ENCODE measurements around the gene TXNDC5.
A peak's percentile ranks its signal among the peaks of the same experiment; 100 is the strongest.
"Not testable (repeated sequence)": the region's sequence is repeated elsewhere in the genome, so short reads cannot be mapped to it uniquely, and the experiment has no call there.

The TXNDC5 gene

GRCh38 chr6:7914311-7914710 is 3.7 kb upstream of the TXNDC5 start:
- DNase-seq (ENCODE audit: low read depth) = no peak

DNA sequence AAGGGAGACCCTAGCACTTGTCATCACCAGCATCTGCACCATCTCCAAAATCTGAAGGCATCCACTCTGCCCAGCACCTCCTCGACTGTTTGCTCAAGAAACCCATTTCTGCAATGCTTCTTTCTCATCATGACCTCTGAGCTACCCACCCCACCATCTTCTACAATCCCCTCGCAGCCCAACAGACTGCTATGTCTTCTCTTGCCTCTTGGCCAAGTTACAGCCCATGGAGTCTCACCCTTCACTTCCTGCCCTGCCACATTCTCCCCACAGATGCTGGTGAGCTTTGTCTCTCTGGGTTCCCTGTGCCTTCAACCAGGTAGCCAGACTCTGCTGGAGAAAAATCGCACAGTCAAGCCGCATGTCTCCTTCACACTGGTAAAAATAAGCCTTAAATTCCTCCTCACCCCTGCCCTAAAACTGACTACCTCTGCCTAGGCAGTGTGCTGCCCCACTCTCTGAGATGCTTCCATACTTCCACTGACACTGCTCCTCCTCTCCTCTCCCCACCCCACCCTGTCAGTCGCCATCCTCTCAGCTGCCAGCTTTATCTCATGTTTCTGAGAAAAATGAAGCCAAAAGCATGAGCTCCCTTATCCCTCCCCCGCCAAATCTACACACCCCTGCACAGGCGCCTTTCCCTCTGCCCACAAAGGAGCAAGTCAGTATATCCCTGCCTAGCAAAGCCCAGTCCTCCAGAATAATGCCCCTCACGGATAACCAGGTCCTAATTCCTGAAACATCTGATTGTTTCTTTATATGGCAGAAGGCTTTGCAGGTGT is 2.3 kb upstream of the TXNDC5 start:
- no peak for DNase-seq (ENCODE audit: low read depth)

DNA sequence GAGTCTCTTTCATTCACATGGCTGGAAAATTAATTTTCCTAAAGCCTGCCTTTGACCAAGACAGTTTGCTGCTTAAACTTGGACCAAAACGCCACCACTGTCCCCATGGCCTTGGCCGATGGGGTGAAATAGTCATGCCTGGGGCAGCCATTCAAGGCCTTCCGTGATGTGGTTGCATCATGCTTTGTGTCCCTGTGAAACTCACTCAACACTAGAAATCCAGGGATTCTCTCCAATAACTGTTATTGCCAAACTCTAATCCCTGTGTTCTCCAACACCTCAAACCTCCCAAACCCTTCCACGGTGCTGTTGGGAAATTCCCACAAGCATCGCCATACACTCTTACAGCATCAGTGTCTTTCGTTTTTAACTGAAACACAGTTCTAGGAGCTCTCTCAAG is 1.4 kb upstream of the TXNDC5 start:
- no peak for DNase-seq (ENCODE audit: low read depth)

DNA sequence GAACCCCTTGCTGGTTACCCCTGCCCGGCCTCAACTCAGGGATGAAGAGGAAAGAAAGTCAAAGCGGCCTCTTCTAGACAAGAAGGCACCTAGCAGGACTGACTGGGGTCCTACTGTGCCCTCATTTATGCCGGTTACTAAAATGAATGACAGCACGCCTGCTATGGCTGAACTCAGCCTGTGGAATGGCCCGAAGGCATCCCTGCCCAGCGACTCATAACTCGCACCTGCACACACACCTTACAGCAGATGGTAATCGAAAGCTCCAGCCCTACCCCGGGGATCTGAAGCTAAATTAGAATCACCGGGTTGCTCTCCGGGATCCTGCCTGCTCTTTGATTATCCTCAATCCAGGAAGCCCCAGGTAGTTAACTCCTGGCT is 747 bp upstream of the TXNDC5 start:
- DNase-seq (ENCODE audit: low read depth) = no peak

GRCh38 chr6:7910298-7910653 is 312 bp downstream of the TXNDC5 start:
- no peak for DNase-seq (ENCODE audit: low read depth)

GRCh38 chr6:7909323-7910276 is 988 bp downstream of the TXNDC5 start:
- peak; percentile 58 for DNase-seq (ENCODE audit: low read depth)

DNA sequence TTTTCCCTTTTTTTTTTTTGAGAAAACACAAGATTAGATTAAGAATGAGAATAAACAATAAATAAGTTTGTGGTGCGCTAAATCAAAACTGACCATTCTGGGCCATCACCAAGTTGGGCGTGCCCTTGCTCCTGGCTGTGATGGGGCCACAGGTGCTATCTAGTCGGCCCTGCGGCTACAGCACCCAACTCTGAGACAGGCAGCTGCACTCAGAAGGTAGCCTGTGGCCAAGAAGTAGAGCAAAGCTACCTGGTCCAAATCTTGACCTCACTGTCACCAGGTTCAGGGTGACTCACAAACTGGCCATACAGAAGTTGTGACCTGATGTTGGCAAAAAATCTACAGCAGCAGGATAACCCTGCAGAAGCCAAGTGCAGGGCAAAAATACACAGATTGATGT is 3.4 kb downstream of the TXNDC5 start:
- no peak for DNase-seq (ENCODE audit: low read depth)

DNA sequence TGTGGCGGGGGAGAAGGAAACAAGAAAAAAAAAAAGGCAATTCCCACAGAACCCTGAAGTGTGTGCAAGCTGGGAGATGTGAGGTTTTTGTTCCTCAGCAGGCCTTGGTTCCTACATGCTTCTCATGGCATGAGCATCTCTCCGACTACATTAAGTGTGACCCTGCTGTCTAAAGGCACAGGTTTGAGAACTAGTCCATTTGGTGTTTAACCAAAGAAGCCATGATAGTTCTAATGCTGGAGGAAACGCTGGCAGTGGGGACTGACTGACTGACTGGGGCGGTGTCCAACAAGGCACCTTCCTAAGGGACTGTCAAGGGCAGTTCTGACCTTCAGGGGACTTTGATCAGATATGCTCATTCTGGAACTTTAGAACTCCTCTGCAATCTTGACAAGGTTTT is 3.8 kb downstream of the TXNDC5 start:
- no peak for DNase-seq (ENCODE audit: low read depth)

- peak; percentile 47 for DNase-seq (ENCODE audit: low read depth)
These were observed 5.2 kb downstream of the TXNDC5 start for GRCh38 chr6:7905416-7905815.

DNA sequence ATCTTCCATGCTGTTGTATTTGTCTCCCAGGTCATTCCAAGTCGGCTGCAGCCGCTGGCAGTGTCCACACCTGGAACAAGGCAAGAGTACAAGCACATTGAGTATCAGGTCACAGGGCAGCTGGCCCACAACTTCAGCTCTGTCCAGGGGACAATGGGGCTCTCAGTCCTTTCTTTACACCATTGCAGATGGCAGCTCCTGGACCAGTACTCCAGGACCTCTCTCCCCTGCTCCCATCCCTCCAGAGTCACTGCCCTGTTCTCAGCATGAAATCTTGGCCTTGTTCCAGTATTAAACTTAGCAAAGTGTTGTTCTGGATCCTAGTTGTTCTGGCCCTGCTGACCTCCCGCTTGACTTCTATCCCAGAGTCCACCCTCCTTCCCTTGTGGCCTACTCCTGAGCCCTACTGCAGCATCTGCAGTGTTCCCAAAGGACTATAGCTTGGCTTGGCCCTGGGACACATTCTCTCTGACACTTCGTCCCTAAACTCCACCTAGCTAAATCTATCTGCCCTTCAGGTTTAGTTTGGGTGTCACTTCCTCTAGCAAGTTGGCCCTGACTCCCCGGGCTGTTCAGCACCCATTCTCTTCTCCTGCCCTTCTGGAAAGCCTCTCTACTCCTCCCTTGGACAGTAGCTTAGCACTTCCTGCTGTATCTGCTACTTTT is 5.8 kb downstream of the TXNDC5 start:
- no peak for DNase-seq (ENCODE audit: low read depth)

GRCh38 chr6:7903673-7904072 is 6.9 kb downstream of the TXNDC5 start:
- DNase-seq (ENCODE audit: low read depth) = no peak

- no peak for DNase-seq (ENCODE audit: low read depth)
These were observed 7.7 kb downstream of the TXNDC5 start for GRCh38 chr6:7902867-7903266.

DNA sequence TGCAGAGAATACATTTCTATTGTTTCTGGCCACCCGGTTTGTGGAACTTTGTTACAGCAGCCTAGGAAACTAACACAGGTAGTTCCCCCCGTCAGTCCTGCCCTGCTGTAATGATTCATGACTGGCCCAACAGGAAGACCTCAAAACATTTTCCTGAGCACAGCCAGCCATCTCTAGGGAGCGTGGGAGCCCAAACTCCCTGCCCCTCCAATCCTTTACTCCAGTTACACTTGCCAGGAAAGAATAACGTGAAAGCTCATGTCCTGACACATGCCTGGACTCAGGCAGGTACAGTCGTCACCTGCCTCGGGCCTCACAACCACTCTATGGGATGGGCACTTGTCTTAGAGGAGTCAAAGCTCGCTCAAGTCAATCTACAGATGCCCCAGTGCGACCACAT is 8.4 kb downstream of the TXNDC5 start:
- no peak for DNase-seq (ENCODE audit: low read depth)

DNA sequence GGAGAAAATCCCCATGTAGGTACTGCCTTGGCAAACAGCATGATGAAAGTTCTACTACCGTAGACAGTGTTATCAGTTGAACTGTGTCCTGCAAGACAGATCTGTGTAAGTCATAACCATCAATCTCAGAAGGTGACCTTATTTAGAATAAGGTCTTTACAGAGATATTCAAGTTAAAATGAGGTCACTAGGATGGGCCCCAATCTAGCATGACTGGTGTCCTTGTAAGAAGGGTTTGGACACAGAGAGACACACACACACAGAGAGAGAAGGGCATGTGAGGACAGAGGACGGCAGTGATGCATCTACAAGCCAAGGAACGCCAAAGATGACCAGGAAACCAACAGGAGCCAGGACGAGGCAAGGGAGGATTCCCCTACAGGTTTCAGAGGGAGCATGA is 8.8 kb downstream of the TXNDC5 start:
- DNase-seq (ENCODE audit: low read depth) = no peak

GRCh38 chr6:7901056-7901455 is 9.5 kb downstream of the TXNDC5 start:
- DNase-seq (ENCODE audit: low read depth) = no peak

- DNase-seq (ENCODE audit: low read depth) = no peak
These were observed 10.0 kb downstream of the TXNDC5 start for GRCh38 chr6:7900621-7901020.

GRCh38 chr6:7899889-7900213 is 10.7 kb downstream of the TXNDC5 start:
- no peak for DNase-seq (ENCODE audit: low read depth)

- no peak for DNase-seq (ENCODE audit: low read depth)
These were observed 11.3 kb downstream of the TXNDC5 start for GRCh38 chr6:7899101-7899888.

GRCh38 chr6:7898193-7898586 is 12.4 kb downstream of the TXNDC5 start:
- DNase-seq (ENCODE audit: low read depth) = not testable (repeated sequence)

DNA sequence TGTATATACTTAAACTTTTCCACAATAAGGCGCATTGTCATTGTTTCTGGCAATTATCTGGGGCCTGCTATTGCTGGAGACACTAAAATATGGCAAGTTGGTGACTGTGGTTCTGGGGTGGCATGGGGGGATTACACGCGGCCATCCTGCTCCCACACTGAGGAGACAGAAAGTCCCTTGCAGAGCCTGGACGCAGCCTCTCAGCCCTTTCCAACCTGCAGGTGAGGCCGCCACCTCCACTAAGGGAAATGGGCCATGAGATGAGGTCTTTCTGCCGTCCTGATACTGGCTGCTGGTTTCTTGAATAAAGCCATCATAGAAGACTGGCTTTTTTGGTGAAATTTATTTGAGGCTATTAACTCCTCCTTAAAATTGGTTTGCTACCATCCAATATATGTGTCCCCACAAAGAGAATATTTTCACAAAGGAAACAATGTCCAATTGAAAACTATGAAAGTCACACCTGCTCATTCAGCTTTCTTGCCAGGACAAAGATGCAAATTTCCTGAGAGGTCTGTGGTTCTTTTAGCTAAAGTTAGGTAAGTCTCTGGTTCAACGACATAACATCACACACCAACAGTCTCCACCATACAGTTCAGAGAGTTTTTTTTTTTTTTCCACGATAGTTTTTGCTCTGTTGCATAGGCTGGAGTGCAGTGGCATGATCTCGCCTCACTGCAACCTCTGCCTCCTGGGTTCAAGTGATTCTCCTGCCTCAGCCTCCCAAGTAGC is 13.0 kb downstream of the TXNDC5 start:
- no peak for DNase-seq (ENCODE audit: low read depth)

- DNase-seq (ENCODE audit: low read depth) = no peak
These were observed 14.1 kb downstream of the TXNDC5 start for GRCh38 chr6:7896465-7896987.

Measured in fibroblast of gingiva (primary cell).